SKM-1 treated with dmso at 0.1 percent for 144 hours (cell line): ENCODE results near the gene GPR176.

Experiments
- DNase-seq: peaks from one replicate; lab custom pipeline; 2025; ENCODE audit not compliant: unreplicated experiment; lab: John Stamatoyannopoulos, UW

Gene GPR176

GRCh38 chr15:39892418-39892817 lies 27.6 kb downstream of the GPR176 start:
- DNase-seq, result no peak

GRCh38 chr15:39890621-39891020 lies 29.4 kb downstream of the GPR176 start:
- no peak for DNase-seq

GRCh38 chr15:39889601-39890000 lies 30.5 kb downstream of the GPR176 start:
- no peak for DNase-seq

- DNase-seq, result no peak
Measured at GRCh38 chr15:39888809-39889208, 31.3 kb downstream of the GPR176 start.

GRCh38 chr15:39888243-39888642 lies 31.8 kb downstream of the GPR176 start:
- no peak for DNase-seq

GRCh38 chr15:39887832-39888231 lies 32.2 kb downstream of the GPR176 start:
- no peak for DNase-seq

- no peak for DNase-seq
Measured at GRCh38 chr15:39887211-39887610, 32.9 kb downstream of the GPR176 start.

GRCh38 chr15:39886418-39886817 lies 33.6 kb downstream of the GPR176 start:
- DNase-seq, result no peak

- no peak for DNase-seq
Measured at GRCh38 chr15:39885099-39885777, 34.8 kb downstream of the GPR176 start.

GRCh38 chr15:39884351-39884750 lies 35.7 kb downstream of the GPR176 start:
- DNase-seq, result no peak

- DNase-seq, result no peak
Measured at GRCh38 chr15:39882602-39883001, 37.5 kb downstream of the GPR176 start.

- no peak for DNase-seq
Measured at GRCh38 chr15:39881790-39882189, 38.3 kb downstream of the GPR176 start.

GRCh38 chr15:39880718-39881387 lies 39.2 kb downstream of the GPR176 start:
- DNase-seq, result no peak

- no peak for DNase-seq
Measured at GRCh38 chr15:39878406-39878785, 41.7 kb downstream of the GPR176 start.

- DNase-seq, result no peak
Measured at GRCh38 chr15:39874890-39875549, 45.0 kb downstream of the GPR176 start.

GRCh38 chr15:39873978-39874377 lies 46.1 kb downstream of the GPR176 start:
- no peak for DNase-seq

GRCh38 chr15:39870537-39870936 lies 49.5 kb downstream of the GPR176 start:
- no peak for DNase-seq

GRCh38 chr15:39869858-39870515 lies 50.1 kb downstream of the GPR176 start:
- no peak for DNase-seq

GRCh38 chr15:39869254-39869653 lies 50.8 kb downstream of the GPR176 start:
- DNase-seq, result no peak

GRCh38 chr15:39868396-39868795 lies 51.7 kb downstream of the GPR176 start:
- no peak for DNase-seq

- DNase-seq, result no peak
Measured at GRCh38 chr15:39864116-39864515, 56.0 kb downstream of the GPR176 start.

GRCh38 chr15:39860871-39861270 lies 59.2 kb downstream of the GPR176 start:
- no peak for DNase-seq
